Osteocyte (in vitro differentiated cells): ENCODE data around the gene MAP3K4. TPM values are rescaled to one million over a fixed set of nuclear protein-coding genes. Genes with fewer than 3 reads are reported as not detected.

Source experiments
- DNase-seq: peaks from one replicate; pipeline ENCODE4 v3.0.0; 2021; ENCODE audit warnings: mixed read lengths; ENCODE audit not compliant: unreplicated experiment; ENCODE audit errors: extremely low spot score
- H3K27ac Mint-ChIP-seq: one replicate; pipeline ENCODE4 v1.8.0; 2021; ENCODE audit warnings: mild to moderate bottlenecking, mixed read lengths; ENCODE audit not compliant: unreplicated experiment
- H3K27me3 Mint-ChIP-seq: one replicate; pipeline ENCODE4 v1.8.0; 2021; ENCODE audit warnings: mixed read lengths; ENCODE audit not compliant: unreplicated experiment
- H3K36me3 Mint-ChIP-seq: one replicate; pipeline ENCODE4 v1.8.0; 2021; ENCODE audit warnings: mixed read lengths; ENCODE audit not compliant: unreplicated experiment
- H3K4me1 Mint-ChIP-seq: one replicate; pipeline ENCODE4 v1.8.0; 2021; ENCODE audit warnings: mixed read lengths; ENCODE audit not compliant: unreplicated experiment
- H3K4me3 Mint-ChIP-seq: one replicate; pipeline ENCODE4 v1.8.0; 2021; ENCODE audit warnings: mild to moderate bottlenecking, moderate library complexity, mixed read lengths; ENCODE audit not compliant: unreplicated experiment
- H3K9me3 Mint-ChIP-seq: one replicate; pipeline ENCODE4 v1.8.0; 2021; ENCODE audit warnings: mixed read lengths; ENCODE audit not compliant: unreplicated experiment
- total RNA-seq: library from RNA; stranded (reverse); gene quantifications from 2 replicates; pipeline ENCODE4 v1.2.1, GENCODE V29; 2021
- TF ChIP-seq, protein P1 (sequence below): fragments of 200-600 bp; sonication (generic); IDR thresholded peaks from 2 replicates; pipeline ENCODE4 v1.5.0; 2021; ENCODE audit warnings: antibody characterized with exemption, mild to moderate bottlenecking, moderate library complexity

MAP3K4 gene
- total RNA-seq, 1 donor from 2014 or later: 20.7 TPM

DNA sequence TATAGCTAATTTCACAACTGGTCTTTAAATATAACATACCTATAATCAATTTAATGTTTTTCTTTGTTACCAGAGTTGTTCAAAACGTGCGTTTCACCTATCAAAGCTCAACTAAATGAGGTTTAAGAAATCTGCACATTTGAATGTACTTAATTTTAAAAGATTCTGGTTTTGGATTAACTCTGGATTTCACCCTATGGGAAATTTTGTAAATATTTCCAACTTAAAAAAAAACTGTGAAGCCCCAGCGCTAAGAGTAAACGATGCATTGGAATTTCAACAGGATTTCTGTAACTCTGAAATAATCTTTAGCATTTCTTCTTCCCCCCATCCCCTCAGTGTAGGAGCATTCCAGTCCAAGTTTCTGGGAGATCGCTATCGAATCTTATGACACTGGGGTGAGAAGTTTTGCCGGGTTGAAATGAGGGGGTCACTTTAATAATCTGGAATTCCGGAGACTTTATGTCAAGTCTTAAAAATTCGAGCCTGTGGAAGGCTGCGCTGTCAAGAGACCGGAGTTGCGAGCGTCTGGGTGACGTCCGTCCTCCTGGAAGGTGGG lies 643 bp upstream of the MAP3K4 start:
- TF ChIP-seq, protein P1, sequence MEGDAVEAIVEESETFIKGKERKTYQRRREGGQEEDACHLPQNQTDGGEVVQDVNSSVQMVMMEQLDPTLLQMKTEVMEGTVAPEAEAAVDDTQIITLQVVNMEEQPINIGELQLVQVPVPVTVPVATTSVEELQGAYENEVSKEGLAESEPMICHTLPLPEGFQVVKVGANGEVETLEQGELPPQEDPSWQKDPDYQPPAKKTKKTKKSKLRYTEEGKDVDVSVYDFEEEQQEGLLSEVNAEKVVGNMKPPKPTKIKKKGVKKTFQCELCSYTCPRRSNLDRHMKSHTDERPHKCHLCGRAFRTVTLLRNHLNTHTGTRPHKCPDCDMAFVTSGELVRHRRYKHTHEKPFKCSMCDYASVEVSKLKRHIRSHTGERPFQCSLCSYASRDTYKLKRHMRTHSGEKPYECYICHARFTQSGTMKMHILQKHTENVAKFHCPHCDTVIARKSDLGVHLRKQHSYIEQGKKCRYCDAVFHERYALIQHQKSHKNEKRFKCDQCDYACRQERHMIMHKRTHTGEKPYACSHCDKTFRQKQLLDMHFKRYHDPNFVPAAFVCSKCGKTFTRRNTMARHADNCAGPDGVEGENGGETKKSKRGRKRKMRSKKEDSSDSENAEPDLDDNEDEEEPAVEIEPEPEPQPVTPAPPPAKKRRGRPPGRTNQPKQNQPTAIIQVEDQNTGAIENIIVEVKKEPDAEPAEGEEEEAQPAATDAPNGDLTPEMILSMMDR: no peak
- H3K27me3 Mint-ChIP-seq: peaks cover 9% of the 10 kb centered on the region
- H3K4me1 Mint-ChIP-seq: peaks cover 9% of the 10 kb centered on the region
- no peak for DNase-seq
- H3K4me3 Mint-ChIP-seq: peak overlapping the region; percentile 86
- H3K9me3 Mint-ChIP-seq: peaks cover 4% of the 10 kb centered on the region
- peak overlapping the region; percentile 91 for H3K27ac Mint-ChIP-seq
- H3K36me3 Mint-ChIP-seq: no peaks in the 10 kb centered on the region

DNA sequence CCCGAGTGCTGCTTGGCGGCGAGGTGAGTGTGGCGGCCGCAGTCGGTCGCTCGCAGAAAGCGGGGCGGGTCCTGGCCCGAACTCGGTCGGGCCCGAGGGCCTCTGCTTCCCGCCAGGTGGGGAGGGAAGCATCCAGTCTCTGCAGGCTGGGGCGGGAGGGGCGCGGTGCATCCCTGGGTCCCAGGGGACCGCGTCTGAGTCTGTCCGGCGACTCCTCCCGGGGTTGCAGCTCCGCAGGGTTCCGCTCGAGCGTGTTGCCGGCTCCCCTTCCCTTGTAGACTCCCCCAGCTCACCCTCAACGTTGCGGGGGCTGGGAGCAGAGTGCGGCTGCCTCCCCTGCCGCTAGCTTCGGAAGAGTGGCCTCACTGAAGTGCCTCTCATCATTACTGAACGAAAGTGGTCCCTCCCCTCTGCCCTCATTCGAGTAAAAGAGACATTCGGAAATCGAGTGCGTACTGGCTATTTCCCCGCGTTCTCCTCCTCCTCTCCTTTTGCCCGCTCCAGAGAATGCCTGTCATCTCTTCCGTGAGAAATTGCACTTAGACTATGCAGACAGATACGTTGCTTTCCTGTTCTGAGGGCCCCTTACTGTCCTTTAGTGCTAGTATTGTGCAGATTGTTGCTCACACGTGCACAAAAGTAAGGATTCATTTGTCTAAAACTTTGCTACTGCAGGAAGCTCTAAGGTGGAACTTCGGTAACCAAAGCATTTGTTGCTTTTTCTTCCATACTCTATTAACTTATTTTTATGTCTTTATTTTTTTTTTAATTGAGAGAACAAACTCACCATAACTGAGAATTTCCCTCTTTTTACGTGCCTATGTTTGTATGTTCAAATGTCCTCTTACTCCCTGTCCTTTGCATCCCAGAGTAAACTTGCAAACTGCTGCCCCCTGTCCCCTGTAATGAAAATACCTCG lies 751 bp downstream of the MAP3K4 start:
- TF ChIP-seq, protein P1: peak; percentile 77

DNA sequence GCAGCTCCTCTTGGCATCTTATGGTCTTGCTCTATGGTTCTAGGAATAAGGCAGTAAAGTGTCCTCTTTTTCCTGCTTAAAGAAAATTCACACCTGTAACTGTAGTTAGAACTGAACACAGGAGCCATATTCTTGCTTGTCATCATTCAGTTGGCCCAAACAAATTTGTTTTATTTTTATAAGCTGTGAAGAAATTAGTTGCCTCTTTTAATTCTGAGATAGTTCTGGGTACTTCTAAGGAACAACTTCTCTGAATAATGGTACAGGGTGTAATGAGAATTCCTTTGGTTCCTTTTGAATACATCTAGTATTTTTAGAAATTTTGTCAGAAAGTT lies 1.4 kb downstream of the MAP3K4 start:
- H3K4me1 Mint-ChIP-seq: peaks cover 11% of the 10 kb centered on the region
- no peak for DNase-seq
- H3K27ac Mint-ChIP-seq: peak overlapping the region; percentile 88
- TF ChIP-seq, protein P1: no peak
- peaks cover 3% of the 10 kb centered on the region for H3K36me3 Mint-ChIP-seq
- peak overlapping the region; percentile 86 for H3K4me3 Mint-ChIP-seq
- no peaks in the 10 kb centered on the region for H3K9me3 Mint-ChIP-seq
- H3K27me3 Mint-ChIP-seq: peaks cover 2% of the 10 kb centered on the region

More for the DNA sequence above, 751 bp downstream of the MAP3K4 start:
- no peaks in the 10 kb centered on the region for H3K9me3 Mint-ChIP-seq
- H3K27ac Mint-ChIP-seq: peak overlapping the region; percentile 88
- H3K36me3 Mint-ChIP-seq: no peaks in the 10 kb centered on the region
- DNase-seq: no peak
- H3K4me1 Mint-ChIP-seq: peaks cover 11% of the 10 kb centered on the region
- peaks cover 2% of the 10 kb centered on the region for H3K27me3 Mint-ChIP-seq
- H3K4me3 Mint-ChIP-seq: peak overlapping the region; percentile 86

DNA sequence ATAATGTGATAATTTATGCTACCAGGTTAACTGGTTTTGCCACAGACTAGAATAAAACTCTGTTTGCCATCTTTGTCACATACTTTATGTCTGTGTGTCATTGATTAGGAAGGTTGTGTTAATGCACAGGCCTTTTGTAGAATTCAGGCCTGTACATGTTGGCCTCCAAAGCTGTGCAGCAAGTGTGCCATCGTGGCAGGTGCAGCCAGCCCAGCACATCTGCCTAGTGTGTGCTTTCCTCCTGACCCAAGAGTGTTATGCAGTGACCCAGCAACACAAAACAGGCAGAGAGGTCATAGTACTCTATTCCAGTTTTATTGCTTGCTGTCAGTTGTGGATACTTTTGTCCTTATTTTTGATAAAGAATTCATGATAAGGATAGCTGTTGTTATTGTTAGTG lies 3.7 kb downstream of the MAP3K4 start:
- peaks cover 3% of the 10 kb centered on the region for H3K36me3 Mint-ChIP-seq
- no peaks in the 10 kb centered on the region for H3K27me3 Mint-ChIP-seq
- no peak for DNase-seq
- H3K4me3 Mint-ChIP-seq: no peak overlapping the region
- no peak overlapping the region for H3K27ac Mint-ChIP-seq
- peaks cover 11% of the 10 kb centered on the region for H3K4me1 Mint-ChIP-seq
- TF ChIP-seq, protein P1: no peak
- H3K9me3 Mint-ChIP-seq: no peaks in the 10 kb centered on the region

DNA sequence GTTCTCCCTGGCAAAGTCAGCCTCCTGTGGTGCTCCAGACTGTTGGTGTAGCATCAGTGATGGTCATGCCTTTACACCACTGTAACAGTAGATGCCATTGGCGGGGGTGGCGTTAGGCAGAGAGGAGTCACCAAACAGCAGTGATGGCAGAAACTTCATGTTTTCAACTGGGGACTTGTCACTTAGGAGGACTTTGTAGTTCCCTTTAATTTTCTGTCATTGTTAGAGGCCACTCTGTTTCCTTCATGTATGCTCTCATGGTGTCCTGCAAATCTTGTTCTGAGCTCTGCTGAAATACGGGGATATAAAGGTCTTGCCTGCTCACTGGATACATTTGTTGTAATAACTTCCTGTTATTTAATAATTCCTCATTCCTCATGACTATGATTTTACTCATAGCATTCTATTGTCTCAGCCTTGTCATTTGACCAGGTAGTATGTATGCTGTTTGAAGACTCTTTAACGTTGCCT lies 4.6 kb downstream of the MAP3K4 start:
- Mint-ChIP-seq H3K4me1 (peaks cover 9% of the 10 kb centered on the region), H3K27ac (no peak overlapping the region), H3K4me3 (no peak overlapping the region), H3K9me3 (no peaks in the 10 kb centered on the region), H3K36me3 (peaks cover 3% of the 10 kb centered on the region), H3K27me3 (no peaks in the 10 kb centered on the region)
- DNase-seq: no peak
- TF ChIP-seq, protein P1: no peak
